Ishikawa (cell line): ENCODE measurements around the gene RGS16.

Experiments
- CEBPB ChIP-seq: IDR thresholded peaks from 2 replicates; pipeline ENCODE4 v1.6.1; 2012
- CREB1 ChIP-seq: IDR thresholded peaks from 2 replicates; pipeline ENCODE4 v1.6.1; 2012; ENCODE audit warnings: low read depth
- EGR1 ChIP-seq: IDR thresholded peaks from 2 replicates; pipeline ENCODE4 v1.6.1; 2012
- EP300 ChIP-seq: IDR thresholded peaks from 2 replicates; pipeline ENCODE4 v1.6.1; 2012; ENCODE audit warnings: borderline replicate concordance
- FOXM1 ChIP-seq: IDR thresholded peaks from 2 replicates; pipeline ENCODE4 v1.6.1; 2012; ENCODE audit warnings: low read depth, borderline replicate concordance
- NFIC ChIP-seq: IDR thresholded peaks from 2 replicates; pipeline ENCODE4 v1.6.1; 2012
- RAD21 ChIP-seq: IDR thresholded peaks from 2 replicates; pipeline ENCODE4 v1.6.1; 2012; ENCODE audit warnings: low read depth
- TAF1 ChIP-seq: IDR thresholded peaks from 2 replicates; pipeline ENCODE4 v1.6.1; 2012; ENCODE audit warnings: low read depth, mild to moderate bottlenecking
- TCF12 ChIP-seq: IDR thresholded peaks from 2 replicates; pipeline ENCODE4 v1.6.1; 2012; ENCODE audit warnings: low read depth
- TEAD4 ChIP-seq: IDR thresholded peaks from 2 replicates; pipeline ENCODE4 v1.6.1; 2012
- YY1 ChIP-seq: IDR thresholded peaks from 2 replicates; pipeline ENCODE4 v1.6.1; 2012; ENCODE audit warnings: low read depth
- ZBTB7A ChIP-seq: IDR thresholded peaks from 2 replicates; pipeline ENCODE4 v1.6.1; 2012; ENCODE audit warnings: low read depth
- TF ChIP-seq, protein P1 (sequence below): IDR thresholded peaks from 2 replicates; pipeline ENCODE4 v1.6.1; 2012
- TF ChIP-seq, protein P2 (sequence below): IDR thresholded peaks from 2 replicates; pipeline ENCODE4 v1.6.1; 2012
- TF ChIP-seq, protein P3 (sequence below): IDR thresholded peaks from 2 replicates; pipeline ENCODE4 v1.6.1; 2012; ENCODE audit warnings: low read depth, mild to moderate bottlenecking

The RGS16 gene

DNA sequence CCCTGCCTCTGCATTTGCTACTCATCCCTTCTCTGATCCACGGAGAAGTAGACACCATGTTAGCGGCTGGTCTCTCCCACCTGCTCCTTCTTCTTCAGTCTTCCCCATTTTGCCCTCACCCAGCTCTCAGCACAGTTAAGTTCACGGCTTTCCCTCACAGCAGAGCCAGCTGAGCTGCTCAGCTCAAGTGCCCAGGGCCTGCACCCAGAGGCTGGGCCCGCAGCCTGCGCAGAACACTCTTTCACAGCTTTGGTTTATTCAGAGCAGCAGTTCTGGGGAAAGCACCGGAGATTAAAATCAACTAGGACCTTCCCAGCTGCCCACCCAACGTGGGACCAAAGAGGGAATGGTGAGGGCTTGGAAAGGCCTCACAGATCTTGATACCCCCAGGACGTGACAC lies 38.3 kb upstream of the RGS16 start:
- TF ChIP-seq CEBPB (no peak), YY1 (no peak), TAF1 (no peak), FOXM1 (no peak), EP300 (no peak), EGR1 (no peak), TEAD4 (no peak), CREB1 (no peak), RAD21 (no peak), TCF12 (no peak), NFIC (no peak), ZBTB7A (no peak)
- TF ChIP-seq, protein P1, sequence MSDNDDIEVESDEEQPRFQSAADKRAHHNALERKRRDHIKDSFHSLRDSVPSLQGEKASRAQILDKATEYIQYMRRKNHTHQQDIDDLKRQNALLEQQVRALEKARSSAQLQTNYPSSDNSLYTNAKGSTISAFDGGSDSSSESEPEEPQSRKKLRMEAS = no peak
- TF ChIP-seq, protein P2, sequence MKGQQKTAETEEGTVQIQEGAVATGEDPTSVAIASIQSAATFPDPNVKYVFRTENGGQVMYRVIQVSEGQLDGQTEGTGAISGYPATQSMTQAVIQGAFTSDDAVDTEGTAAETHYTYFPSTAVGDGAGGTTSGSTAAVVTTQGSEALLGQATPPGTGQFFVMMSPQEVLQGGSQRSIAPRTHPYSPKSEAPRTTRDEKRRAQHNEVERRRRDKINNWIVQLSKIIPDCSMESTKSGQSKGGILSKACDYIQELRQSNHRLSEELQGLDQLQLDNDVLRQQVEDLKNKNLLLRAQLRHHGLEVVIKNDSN = no peak
- TF ChIP-seq, protein P3, sequence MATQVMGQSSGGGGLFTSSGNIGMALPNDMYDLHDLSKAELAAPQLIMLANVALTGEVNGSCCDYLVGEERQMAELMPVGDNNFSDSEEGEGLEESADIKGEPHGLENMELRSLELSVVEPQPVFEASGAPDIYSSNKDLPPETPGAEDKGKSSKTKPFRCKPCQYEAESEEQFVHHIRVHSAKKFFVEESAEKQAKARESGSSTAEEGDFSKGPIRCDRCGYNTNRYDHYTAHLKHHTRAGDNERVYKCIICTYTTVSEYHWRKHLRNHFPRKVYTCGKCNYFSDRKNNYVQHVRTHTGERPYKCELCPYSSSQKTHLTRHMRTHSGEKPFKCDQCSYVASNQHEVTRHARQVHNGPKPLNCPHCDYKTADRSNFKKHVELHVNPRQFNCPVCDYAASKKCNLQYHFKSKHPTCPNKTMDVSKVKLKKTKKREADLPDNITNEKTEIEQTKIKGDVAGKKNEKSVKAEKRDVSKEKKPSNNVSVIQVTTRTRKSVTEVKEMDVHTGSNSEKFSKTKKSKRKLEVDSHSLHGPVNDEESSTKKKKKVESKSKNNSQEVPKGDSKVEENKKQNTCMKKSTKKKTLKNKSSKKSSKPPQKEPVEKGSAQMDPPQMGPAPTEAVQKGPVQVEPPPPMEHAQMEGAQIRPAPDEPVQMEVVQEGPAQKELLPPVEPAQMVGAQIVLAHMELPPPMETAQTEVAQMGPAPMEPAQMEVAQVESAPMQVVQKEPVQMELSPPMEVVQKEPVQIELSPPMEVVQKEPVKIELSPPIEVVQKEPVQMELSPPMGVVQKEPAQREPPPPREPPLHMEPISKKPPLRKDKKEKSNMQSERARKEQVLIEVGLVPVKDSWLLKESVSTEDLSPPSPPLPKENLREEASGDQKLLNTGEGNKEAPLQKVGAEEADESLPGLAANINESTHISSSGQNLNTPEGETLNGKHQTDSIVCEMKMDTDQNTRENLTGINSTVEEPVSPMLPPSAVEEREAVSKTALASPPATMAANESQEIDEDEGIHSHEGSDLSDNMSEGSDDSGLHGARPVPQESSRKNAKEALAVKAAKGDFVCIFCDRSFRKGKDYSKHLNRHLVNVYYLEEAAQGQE = no peak

DNA sequence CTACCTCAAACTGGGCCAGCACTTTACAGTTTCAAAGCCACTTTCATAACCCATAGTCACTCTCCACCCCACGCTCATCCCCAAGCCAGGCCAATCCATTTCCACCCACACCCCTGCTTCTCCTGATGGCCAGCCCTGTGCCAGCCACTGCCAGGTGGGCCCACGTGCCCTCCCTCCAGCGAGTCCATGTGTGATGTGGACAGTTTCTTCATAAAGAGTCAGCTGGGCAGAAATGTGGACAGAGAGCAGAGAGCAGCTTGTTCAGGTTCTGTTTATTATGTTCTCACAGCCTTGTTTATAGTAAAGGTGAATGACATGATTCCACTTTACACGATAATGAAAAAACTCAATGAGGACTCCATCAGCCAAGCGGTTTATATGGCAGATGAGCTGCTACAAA lies 37.4 kb upstream of the RGS16 start:
- no peak for TF ChIP-seq NFIC
- TF ChIP-seq ZBTB7A = no peak
- TF ChIP-seq, protein P2 = no peak
- TF ChIP-seq EGR1 = no peak
- TF ChIP-seq RAD21 = no peak
- no peak for TF ChIP-seq YY1
- TF ChIP-seq TAF1 = no peak
- TF ChIP-seq, protein P3 = no peak
- no peak for TF ChIP-seq TCF12
- no peak for TF ChIP-seq CEBPB
- no peak for TF ChIP-seq CREB1
- no peak for TF ChIP-seq TEAD4
- TF ChIP-seq EP300 = no peak
- TF ChIP-seq, protein P1 = no peak

DNA sequence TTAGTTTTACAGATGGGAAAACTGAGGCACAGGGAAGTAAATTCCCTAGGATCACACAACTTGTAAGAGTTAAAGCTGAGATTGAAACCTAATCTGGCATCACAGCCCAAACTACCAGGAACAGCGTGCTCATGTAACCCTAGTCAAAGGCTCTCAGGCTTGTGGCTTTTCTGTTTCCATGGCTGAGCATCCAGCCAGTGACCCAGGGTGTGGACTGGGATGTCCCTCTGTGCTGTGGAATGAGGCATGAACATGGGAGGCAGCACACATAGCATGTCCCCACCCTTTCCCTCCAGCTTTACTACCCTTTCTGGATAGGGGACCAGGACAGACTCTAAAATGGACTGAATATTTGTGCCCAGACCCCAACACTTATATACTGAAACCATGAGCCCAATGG lies 35.1 kb upstream of the RGS16 start:
- TF ChIP-seq CREB1 = no peak
- TF ChIP-seq EGR1 = no peak
- no peak for TF ChIP-seq NFIC
- TF ChIP-seq, protein P2 = no peak
- TF ChIP-seq EP300 = no peak
- TF ChIP-seq, protein P3 = no peak
- no peak for TF ChIP-seq TEAD4
- no peak for TF ChIP-seq YY1
- TF ChIP-seq, protein P1 = no peak
- no peak for TF ChIP-seq CEBPB
- no peak for TF ChIP-seq FOXM1
- TF ChIP-seq TCF12 = no peak

DNA sequence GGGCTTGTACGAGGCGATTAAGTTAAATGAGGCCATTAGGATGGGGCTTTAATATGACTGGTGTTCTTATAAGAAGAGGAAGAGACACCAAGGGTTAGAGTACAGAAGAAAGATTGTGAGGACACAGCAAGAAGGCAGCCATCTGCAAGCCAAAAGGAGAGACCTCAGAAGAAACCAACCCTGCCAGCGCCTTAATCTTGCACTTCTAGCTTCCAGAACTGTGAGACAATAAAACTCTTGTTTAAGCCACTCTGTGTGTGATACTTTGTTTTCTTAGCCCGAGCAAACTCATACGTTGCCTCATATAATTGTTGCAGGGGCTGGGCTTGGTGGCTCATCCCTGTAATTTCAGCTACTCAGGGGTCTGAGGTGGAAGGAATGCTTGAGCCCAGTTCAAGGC lies 33.6 kb upstream of the RGS16 start:
- no peak for TF ChIP-seq CREB1
- TF ChIP-seq YY1 = no peak
